ENCODE data around the gene RPS23. TPM values are rescaled to one million over a fixed set of nuclear protein-coding genes. Genes with fewer than 3 reads are reported as not detected.
"Not testable (repeated sequence)": the region's sequence is repeated elsewhere in the genome, so short reads cannot be mapped to it uniquely, and the experiment has no call there.

RPS23 gene
- total RNA-seq, 1 donor, result 2,597 TPM

GRCh38 chr5:82276800-82277612, 1.1 kb downstream of the RPS23 start:
- TF ChIP-seq, protein P1, sequence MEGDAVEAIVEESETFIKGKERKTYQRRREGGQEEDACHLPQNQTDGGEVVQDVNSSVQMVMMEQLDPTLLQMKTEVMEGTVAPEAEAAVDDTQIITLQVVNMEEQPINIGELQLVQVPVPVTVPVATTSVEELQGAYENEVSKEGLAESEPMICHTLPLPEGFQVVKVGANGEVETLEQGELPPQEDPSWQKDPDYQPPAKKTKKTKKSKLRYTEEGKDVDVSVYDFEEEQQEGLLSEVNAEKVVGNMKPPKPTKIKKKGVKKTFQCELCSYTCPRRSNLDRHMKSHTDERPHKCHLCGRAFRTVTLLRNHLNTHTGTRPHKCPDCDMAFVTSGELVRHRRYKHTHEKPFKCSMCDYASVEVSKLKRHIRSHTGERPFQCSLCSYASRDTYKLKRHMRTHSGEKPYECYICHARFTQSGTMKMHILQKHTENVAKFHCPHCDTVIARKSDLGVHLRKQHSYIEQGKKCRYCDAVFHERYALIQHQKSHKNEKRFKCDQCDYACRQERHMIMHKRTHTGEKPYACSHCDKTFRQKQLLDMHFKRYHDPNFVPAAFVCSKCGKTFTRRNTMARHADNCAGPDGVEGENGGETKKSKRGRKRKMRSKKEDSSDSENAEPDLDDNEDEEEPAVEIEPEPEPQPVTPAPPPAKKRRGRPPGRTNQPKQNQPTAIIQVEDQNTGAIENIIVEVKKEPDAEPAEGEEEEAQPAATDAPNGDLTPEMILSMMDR (IDR thresholded peaks at IDR 0.05; ENCODE audit: extremely low read depth, low read depth, low read length), result no peak
- Histone ChIP-seq H3K4me1 (ENCODE audit: insufficient read depth, low read length) (peaks cover 19% of the 10 kb centered on the region), H3K4me2 (ENCODE audit: insufficient read depth, low read length) (peak overlapping the region; percentile 77), H4K20me1 (ENCODE audit: insufficient read depth, low read length) (peaks cover 3% of the 10 kb centered on the region), H3K4me3 (ENCODE audit: insufficient read depth, low read length) (peak overlapping the region; percentile 85), H3K9me3 (ENCODE audit: low read depth, low read length) (no peaks in the 10 kb centered on the region), H3K36me3 (ENCODE audit: insufficient read depth, low read length) (peaks cover 28% of the 10 kb centered on the region), H2AFZ (ENCODE audit: low read length) (no peak overlapping the region), H3K27me3 (ENCODE audit: insufficient read depth, low read length) (no peaks in the 10 kb centered on the region), H3K27ac (ENCODE audit: low read depth, low read length) (peak overlapping the region; percentile 85), H3K79me2 (ENCODE audit: insufficient read depth, low read length) (peaks cover 21% of the 10 kb centered on the region)
- DNase-seq (ENCODE audit: insufficient read length, low spot score, missing footprints), result no peak

DNA sequence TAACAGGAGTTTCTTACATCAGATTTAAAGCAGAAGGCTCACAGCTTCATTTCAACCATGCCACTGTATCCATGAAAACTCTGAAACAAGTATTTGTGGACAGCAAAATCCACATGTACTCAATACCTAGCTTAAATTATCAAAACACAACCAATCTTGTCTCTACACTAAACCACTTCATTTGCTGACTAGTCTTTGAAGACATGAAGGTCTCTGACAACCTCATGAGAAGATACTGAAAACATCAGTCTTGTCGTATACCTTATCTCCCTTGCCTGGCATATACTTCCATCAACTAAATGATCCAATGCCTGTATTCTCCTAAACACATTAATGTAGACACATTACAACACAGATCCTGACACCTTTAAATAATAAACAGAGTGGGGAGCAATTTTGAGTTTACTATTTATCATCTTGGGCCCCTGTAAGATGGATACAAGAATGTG, 2.9 kb downstream of the RPS23 start:
- Histone ChIP-seq H3K79me2 (ENCODE audit: insufficient read depth, low read length) (peaks cover 21% of the 10 kb centered on the region), H3K4me2 (ENCODE audit: insufficient read depth, low read length) (no peak overlapping the region), H3K4me3 (ENCODE audit: insufficient read depth, low read length) (no peak overlapping the region), H3K27ac (ENCODE audit: low read depth, low read length) (no peak overlapping the region), H3K4me1 (ENCODE audit: insufficient read depth, low read length) (peaks cover 19% of the 10 kb centered on the region), H2AFZ (ENCODE audit: low read length) (no peak overlapping the region), H4K20me1 (ENCODE audit: insufficient read depth, low read length) (peaks cover 3% of the 10 kb centered on the region), H3K9me3 (ENCODE audit: low read depth, low read length) (no peaks in the 10 kb centered on the region), H3K27me3 (ENCODE audit: insufficient read depth, low read length) (no peaks in the 10 kb centered on the region), H3K36me3 (ENCODE audit: insufficient read depth, low read length) (peaks cover 28% of the 10 kb centered on the region)
- no peak for DNase-seq (ENCODE audit: insufficient read length, low spot score, missing footprints)
- TF ChIP-seq, protein P1 (IDR thresholded peaks at IDR 0.05; ENCODE audit: extremely low read depth, low read depth, low read length), result no peak

DNA sequence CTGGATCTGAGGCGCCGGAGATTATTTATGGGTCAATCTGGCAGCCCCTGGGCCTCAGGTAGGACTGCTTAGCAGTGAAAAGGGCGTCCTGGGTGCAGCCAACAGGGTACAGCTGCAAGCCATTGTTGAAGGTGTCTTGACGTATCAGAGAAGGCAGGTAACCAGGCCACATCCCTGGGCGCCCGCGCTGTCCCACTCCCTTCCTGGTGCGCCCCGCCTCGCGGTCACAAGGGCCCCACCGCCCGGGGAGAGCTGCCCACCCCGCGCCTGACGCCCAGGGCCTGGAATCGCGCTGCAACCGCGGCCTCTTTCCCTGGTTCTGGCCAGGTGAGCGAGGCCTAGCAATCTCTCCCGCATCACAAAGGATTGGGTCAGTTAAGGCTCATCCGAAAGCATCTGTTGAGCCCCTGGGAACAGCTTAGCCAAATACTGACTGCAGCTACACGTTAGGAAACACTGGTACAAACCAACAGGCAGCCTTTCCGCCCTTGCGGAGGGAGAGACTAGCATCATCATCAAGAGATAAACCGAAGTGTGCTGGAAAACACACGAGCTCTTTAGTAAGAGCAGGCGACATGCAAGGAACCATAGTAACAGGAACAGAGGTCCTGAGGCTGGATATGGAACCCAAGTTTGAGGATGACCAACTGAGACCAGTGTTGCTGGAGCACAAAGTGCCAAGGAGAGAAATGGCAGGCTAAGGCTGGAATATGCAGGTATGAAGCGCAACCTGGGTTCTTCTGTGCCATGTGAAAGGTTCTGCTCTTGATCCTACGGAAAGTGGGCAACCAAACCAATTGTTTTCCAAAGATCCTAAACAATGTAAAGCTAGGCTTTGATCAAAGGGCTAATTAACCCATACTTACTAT, 3.6 kb downstream of the RPS23 start:
- Histone ChIP-seq H3K27me3 (ENCODE audit: insufficient read depth, low read length) (no peaks in the 10 kb centered on the region), H4K20me1 (ENCODE audit: insufficient read depth, low read length) (peaks cover 3% of the 10 kb centered on the region), H3K9me3 (ENCODE audit: low read depth, low read length) (no peaks in the 10 kb centered on the region), H3K79me2 (ENCODE audit: insufficient read depth, low read length) (peaks cover 21% of the 10 kb centered on the region), H3K36me3 (ENCODE audit: insufficient read depth, low read length) (peaks cover 28% of the 10 kb centered on the region), H3K4me3 (ENCODE audit: insufficient read depth, low read length) (no peak overlapping the region), H3K4me2 (ENCODE audit: insufficient read depth, low read length) (no peak overlapping the region), H2AFZ (ENCODE audit: low read length) (no peak overlapping the region), H3K27ac (ENCODE audit: low read depth, low read length) (no peak overlapping the region), H3K4me1 (ENCODE audit: insufficient read depth, low read length) (peaks cover 19% of the 10 kb centered on the region)
- DNase-seq (ENCODE audit: insufficient read length, low spot score, missing footprints), result peak; percentile 74
- TF ChIP-seq, protein P1 (IDR thresholded peaks at IDR 0.05; ENCODE audit: extremely low read depth, low read depth, low read length), result no peak

DNA sequence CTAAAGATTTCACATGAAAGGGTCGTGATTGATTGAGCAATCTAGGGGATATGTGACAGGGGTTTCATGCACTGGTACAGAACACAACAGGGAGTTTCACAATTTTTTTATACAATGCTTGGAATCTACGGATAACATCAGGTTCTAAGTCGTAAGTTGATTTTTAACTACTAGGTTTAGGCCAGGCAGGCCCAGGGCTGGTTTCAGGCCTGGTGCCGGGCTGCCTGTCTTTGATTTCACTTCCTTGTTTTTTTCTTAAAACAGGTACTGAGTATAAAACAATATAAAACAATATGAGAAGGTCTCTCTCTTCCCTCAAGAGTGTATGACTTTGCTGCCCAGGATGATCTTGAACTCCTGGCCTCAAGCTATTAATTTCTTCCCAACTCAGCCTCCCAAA, 4.7 kb downstream of the RPS23 start:
- not testable (repeated sequence) for H3K4me3 ChIP-seq (ENCODE audit: insufficient read depth, low read length); H3K4me2 ChIP-seq (ENCODE audit: insufficient read depth, low read length); DNase-seq (ENCODE audit: insufficient read length, low spot score, missing footprints); H3K27me3 ChIP-seq (ENCODE audit: insufficient read depth, low read length); H2AFZ ChIP-seq (ENCODE audit: low read length); H4K20me1 ChIP-seq (ENCODE audit: insufficient read depth, low read length); H3K27ac ChIP-seq (ENCODE audit: low read depth, low read length); H3K9me3 ChIP-seq (ENCODE audit: low read depth, low read length)
- Histone ChIP-seq H3K79me2 (ENCODE audit: insufficient read depth, low read length) (peaks cover 21% of the 10 kb centered on the region), H3K4me1 (ENCODE audit: insufficient read depth, low read length) (peaks cover 10% of the 10 kb centered on the region), H3K36me3 (ENCODE audit: insufficient read depth, low read length) (peaks cover 28% of the 10 kb centered on the region)

DNA sequence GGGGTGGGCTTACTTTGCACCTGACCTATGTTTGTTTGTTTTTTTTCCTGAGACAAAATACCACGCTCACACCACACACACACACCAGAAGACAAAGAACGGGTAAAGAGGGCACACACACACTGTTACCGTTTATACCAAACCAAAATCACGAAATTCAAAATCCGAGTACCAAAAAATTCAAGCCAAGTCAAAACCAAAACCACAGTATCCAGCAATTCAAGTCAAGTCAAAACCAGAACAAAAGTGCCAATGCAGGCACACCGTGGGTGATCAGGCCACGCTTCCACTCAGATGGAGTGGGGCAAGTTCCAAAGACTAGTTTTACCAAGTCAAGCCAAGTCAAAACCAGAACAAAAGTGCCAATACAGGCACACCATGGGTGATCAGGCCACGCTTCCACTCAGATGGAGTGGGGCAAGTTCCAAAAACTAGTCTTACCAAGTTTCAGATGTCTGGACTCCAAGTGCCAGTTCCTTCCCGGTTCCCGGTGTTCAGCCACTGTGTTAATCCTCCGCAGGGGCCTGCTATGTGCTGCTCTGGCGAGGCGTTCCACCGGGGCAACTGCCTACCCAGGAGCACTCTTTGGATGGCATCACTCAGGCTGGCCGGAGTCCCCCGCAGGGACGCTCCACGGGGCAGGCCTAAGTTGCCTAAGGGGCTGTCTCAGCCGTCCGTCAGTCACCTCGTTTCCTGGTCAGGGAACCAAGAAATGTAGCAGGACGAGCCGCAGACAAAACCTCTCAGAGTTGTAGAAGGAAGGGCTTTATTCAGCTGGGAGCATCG, 5.4 kb downstream of the RPS23 start:
- not testable (repeated sequence) for H3K9me3 ChIP-seq (ENCODE audit: low read depth, low read length); H3K4me2 ChIP-seq (ENCODE audit: insufficient read depth, low read length); DNase-seq (ENCODE audit: insufficient read length, low spot score, missing footprints); H2AFZ ChIP-seq (ENCODE audit: low read length); H3K27ac ChIP-seq (ENCODE audit: low read depth, low read length); H3K27me3 ChIP-seq (ENCODE audit: insufficient read depth, low read length); H3K4me3 ChIP-seq (ENCODE audit: insufficient read depth, low read length); H4K20me1 ChIP-seq (ENCODE audit: insufficient read depth, low read length)
- Histone ChIP-seq H3K36me3 (ENCODE audit: insufficient read depth, low read length) (peaks cover 28% of the 10 kb centered on the region), H3K79me2 (ENCODE audit: insufficient read depth, low read length) (peaks cover 16% of the 10 kb centered on the region), H3K4me1 (ENCODE audit: insufficient read depth, low read length) (peaks cover 10% of the 10 kb centered on the region)

- not testable (repeated sequence) for H3K9me3 ChIP-seq (ENCODE audit: low read depth, low read length); H3K27me3 ChIP-seq (ENCODE audit: insufficient read depth, low read length); H4K20me1 ChIP-seq (ENCODE audit: insufficient read depth, low read length); DNase-seq (ENCODE audit: insufficient read length, low spot score, missing footprints); H3K4me3 ChIP-seq (ENCODE audit: insufficient read depth, low read length); H3K27ac ChIP-seq (ENCODE audit: low read depth, low read length); H3K4me1 ChIP-seq (ENCODE audit: insufficient read depth, low read length); H3K4me2 ChIP-seq (ENCODE audit: insufficient read depth, low read length); H2AFZ ChIP-seq (ENCODE audit: low read length); H3K79me2 ChIP-seq (ENCODE audit: insufficient read depth, low read length); H3K36me3 ChIP-seq (ENCODE audit: insufficient read depth, low read length)
Measured at GRCh38 chr5:82269363-82269762, 8.8 kb downstream of the RPS23 start.
